Endometrium (tissue), 2 donors: ENCODE data around the gene NAMPT.
"Not testable (repeated sequence)": the region's sequence is repeated elsewhere in the genome, so short reads cannot be mapped to it uniquely, and the experiment has no call there.

Source experiments
- FAIRE-seq: peaks from 2 replicates; lab custom pipeline; 2012; peaks lifted over from hg19 to GRCh38; lab: Jason Lieb, UNC
- donor health status: control.
- donor health status: control.

The NAMPT gene

DNA sequence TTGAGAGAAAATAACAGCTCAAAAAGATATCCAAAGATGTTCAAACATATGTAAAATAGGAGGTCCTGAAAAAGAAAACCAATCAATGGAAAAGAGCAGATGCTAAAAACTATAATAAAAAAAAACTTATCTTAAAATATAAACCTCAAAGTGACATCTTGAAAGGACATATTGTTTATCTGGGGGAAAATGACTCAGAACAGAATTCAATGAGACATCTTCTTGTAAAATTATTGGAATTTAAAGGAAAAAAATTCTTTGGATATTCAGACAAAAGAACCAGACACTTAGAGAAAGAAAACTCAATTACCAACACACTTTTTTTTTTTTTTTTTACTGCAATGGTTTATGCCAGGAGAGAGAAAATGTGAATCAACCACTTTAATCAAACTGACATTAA, 58.9 kb downstream of the NAMPT start:
- no peak for FAIRE-seq

DNA sequence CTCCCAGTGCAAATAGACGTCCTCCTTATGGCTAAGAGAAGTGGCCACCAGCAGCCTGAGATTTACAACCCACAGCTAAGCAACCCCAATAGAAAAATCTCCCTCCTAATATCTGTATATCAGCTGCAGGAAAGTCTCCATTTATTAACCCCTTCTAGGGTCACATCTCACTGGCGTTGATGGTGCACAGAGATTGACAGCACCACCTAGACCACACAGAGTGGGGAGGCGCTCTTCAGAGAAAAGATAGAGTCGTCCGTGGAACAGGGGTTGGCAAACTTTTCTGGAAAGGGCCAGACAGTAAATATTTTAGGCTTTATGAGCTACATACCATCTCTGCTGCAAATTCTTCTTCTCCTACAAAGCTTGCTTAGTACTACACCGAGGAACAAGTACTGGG, 60.0 kb downstream of the NAMPT start:
- no peak for FAIRE-seq

DNA sequence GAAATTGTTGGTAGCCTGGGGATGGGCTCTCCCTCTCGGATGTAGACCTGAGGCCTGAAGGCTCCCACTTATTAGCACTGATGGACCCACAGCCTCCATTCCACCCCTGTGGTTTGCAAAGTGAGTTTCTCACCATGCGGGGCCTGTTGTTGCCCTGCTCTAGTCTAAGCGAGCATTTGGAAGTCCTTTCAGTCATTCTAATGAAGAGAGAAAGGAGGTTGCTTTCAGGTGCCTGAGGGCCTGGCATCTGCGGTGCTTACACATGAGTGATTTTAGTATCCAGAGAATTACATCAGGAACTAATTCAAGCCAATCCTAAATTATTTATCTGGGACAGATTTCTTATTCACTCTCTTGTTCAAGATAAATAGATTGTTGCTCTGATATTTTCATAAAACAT, 61.6 kb downstream of the NAMPT start:
- no peak for FAIRE-seq

DNA sequence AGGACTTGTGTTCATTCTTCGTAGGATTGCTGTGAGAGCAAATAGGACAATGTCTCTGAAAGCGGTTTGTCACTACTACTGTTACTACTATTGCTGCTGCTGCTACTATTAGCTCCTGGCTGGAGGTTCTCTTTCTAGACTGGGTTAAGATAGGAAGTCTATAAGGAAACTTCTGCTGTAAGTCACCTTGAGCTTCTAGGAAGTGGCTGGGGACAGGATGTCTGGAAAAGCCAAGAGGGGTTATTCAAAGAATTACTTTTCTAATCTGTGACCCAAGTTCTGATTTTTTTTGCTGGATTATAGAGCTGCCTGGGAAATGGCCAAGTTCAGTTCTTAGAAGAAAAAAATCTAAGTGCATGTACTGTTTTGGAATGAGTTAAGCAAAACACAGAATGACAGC, 62.2 kb downstream of the NAMPT start:
- no peak for FAIRE-seq

DNA sequence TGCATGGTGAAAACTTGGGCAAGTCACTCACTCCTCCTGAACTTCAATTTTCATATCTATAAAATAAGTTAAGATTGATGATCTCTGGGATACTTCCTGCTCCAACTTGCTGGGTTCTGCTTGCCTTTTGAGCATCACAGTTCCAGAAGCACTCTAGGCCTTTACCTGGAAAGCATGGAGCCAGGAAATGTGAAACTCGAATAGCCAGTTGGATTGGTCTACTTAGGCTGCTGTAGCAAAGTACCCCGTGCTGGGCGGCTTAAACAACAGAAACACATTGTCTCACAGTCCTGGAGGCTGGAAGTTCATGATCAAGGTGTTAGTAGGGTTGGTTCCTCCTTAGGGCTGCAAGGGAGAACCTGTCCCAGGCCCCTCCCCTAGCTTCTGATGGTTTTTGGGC, 64.5 kb downstream of the NAMPT start:
- FAIRE-seq = no peak

DNA sequence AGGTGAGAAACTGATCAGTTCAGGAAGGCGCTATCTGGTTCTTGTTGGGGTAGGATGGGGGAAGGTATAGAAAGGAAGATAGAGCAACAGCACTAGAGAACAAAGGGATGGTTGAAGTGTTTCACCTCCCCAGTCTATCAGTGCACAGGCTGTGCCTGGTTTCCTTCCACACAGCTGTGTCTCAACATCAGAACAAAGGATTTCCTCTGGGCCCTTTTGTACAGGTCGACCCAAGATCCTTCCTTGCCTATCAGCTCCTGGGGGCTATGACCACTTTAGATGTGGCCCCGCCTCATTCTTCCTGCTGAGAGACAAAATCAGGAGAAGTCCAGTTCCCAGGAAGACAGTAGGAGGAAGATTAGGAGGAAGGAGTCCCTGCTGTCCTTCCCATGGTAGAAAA, 65.6 kb downstream of the NAMPT start:
- FAIRE-seq = no peak

DNA sequence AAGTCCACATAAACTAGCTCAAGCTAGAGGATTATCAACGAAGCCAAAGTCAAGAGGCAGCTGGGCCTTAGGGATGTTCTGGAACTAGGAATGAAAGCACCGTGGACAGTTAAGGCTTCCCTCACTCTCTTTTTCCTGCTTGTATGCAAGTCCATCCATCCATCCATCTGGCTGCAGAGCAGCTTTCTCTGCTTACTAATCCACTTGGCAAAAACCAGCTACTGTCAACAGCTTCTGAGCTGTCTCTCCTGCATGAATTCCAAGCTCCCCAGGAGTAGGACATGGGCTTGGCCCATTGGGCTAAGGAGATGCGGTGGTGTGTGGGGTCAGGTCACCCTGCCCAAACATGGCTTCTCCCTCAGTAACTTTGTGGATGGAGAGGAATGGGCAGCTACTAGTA, 66.2 kb downstream of the NAMPT start:
- no peak for FAIRE-seq

DNA sequence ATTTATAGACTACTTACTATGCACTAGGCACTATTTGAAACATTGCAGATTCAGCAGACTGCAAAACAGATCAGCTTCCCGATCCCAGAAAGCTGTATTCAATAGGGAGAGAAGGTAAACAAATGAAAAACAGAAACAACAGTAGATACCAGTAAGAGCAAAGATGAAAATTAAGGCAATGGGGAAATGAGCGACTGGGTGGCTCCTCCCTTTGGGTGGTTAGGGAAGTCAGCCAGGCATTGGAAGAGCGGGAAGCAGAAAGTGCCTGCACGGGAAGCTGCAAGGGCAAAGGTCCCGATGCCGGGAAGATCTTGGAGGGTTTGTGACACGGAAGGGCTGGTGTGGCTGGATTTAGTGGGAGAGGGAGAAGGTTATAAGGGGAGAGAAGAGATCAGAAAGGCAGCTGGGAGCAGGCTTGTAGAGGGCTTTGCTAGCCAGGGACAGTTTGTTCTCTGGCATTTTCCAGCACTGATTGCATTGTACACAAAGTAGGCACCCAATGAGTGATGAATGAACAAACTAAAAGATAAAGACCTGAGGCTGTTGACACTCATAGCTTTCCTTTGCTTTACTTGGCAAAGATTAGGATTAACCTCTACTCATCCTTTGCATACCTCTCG, 67.8 kb downstream of the NAMPT start:
- FAIRE-seq = no peak

DNA sequence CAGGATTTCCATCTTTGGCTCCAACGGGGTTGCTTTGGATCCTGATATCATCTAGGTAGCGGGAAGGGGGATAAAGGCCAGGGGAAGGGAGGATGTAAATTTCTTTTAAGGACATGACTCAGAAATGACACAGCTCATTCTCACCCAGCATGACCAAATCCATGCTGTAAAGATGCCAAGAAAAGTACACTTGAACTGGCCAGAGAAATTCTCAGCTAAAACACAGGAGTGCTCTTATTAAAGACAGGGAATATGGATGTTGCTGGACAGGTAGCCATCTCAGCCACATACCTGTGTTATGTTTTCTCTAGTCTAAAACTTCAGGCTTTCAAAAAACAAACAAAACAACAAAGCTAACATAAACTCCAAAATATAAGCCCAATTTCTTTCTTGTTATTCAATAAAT, 68.3 kb downstream of the NAMPT start:
- no peak for FAIRE-seq

DNA sequence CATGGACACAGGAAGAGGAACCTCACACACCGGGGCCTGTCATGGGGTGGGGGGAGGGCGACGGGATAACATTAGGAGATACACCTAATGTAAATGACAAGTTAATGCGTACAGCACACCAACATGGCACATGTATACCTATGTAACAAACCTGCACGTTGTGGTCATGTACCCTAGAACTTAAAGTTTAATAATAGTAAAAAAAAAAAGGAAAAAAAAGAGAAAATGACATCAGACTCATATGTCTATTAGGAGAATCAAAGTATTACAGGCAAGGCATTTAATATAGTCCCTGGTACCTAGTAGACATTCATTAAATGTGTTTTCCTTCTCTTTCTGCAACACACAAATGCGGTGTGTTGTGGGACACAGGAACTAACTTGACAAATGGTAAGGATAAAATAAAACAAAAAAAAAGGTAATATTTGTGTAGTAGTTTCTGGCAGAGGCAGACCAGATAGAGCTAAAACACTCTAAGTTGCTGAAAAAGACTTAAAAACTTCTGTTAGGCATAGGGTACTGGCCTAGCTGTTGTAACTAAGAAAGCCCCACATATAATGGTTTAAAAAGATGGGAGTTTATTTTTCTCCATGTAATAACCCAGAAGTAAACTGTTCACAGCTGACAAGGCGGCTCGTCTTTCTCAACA, 68.8 kb downstream of the NAMPT start:
- no peak for FAIRE-seq

DNA sequence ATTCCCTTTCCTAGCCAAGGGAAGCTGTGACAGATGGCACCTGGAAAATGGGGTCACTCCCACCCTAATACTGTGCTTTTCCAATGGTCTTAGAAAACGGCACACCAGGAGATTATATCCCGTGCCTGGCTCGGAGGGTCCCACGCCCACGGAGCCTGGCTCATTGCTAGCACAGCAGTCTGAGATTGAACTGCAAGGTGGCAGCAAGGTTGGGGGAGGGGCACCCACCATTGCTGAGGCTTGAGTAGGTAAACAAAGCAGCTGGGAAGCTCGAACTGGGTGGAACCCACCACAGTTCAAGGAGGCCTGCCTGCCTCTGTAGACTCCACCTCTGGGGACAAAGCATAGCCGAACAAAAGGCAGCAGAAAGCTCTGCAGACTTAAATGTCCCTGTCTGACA, 75.8 kb downstream of the NAMPT start:
- not testable (repeated sequence) for FAIRE-seq

DNA sequence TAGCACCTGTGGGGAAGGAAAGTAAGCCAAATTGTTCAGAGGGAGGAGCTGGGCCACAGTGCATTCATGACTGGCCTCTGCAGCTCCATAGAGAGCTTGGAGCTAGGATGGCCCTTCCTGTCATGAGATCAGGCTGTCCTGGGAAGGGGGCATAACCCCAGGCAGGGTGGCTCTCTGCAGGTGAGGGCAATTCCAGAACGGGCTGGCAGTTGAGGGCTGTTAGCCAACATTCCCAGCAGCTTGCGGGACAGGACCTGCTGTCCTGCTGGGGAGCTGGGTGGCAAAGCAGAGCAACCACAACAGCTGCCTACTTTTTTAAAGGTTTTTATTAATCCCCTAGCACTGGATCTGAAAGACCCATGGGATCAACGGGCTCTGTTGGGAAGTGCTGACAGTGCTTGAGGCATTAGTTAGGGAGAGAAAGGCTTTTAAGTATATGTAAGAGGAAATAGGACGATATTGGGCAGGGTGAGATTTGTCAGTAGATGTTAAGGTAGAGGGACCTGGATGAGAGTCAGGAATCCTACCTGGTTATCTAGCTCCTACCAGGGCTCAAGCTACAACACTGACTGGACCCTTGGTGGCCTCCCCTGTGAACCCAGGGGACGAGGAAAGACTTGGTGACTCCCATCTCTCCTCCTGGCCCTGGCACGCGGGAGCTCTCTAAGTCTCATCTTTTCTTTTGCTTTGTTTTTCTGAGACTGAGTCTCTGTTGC, 77.8 kb downstream of the NAMPT start:
- no peak for FAIRE-seq

DNA sequence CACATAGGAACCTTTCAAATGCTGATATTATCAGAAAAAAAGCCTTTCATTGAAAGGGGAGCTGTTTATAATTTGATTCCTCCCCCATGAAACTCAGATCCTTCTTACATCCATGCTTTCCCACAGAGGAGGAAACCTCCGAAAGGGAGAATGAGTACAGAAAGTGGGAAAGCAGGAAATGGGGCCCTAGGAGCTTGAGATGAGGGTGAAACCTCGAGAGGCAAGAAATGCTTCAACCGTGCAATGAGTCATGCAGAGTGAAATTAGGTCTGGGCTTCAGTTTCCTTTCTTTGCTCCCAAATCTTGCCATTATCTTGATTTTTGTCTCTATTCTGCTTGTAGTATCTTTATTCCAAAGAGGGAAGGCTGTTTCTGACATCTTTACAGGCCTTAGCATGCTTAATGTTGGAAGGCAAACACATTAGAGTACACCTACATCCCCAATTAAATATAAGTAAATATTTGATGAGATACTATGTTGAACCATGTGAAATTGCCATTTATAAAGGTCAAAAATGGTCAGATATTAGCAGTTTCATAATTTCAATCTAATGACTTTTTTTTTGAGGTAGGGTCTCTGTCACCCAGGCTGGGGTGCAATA, 79.1 kb downstream of the NAMPT start:
- no peak for FAIRE-seq

DNA sequence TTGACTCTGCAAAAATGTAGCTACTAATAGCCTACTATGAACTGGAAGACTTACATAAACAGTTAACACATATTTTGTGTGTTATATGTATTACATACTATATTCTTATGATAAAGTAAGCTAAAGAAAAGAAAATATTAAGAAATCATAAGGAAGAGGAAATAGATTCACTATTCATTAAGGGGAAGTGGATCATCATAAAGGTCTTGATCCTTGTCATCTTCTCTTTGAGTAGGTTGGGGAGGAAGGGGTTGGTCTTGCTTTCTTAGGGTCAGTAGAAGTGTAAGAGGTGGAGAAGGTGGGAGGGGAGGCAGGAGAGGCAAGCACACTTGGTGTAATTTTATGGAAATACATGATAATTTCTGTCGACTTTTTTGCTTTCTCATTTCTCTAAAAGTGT, 81.3 kb downstream of the NAMPT start:
- no peak for FAIRE-seq

DNA sequence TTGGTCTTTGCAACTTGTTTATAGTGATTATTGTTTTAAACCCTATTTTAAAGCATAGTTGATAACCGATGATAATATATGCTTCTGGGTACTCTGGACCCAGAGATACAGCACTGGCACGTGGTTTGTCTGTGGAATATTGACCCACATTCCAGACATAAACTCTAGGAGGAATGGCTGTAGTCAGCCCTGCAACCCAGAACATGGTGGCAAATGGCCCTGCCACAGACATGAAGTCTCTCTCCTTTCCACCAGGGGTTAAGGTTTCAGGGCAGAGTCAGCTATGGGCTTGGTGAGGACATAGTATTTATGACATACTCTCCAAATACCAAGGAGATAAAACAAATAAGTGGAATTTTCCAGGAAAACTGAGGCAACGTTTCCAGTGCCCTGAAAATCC, 83.6 kb downstream of the NAMPT start:
- FAIRE-seq = no peak

DNA sequence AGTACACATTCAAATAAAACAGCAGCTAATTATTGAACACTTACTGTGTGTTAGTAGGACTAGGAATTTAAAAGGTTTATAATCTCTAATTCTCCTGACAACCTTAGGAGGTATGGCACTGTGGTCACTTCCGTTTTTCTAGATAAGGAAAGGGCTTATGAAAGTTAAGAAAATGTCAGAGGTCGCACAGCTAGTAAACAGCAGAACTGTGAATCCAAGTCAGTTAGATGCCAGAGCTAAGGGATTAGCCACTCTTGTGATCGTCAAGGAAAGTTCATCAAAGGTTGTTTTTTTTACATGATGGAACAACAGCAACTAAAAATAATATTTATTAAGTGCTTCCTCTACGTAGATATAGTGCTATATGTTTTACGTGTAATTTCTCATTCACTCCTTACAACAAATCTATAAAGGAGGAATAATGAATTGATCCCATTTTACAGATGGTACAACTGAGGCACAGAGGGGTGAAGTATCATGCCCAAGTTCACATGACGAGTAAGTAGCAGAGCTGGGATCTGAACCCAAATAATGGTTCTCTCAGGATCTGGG, 84.9 kb downstream of the NAMPT start:
- no peak for FAIRE-seq

DNA sequence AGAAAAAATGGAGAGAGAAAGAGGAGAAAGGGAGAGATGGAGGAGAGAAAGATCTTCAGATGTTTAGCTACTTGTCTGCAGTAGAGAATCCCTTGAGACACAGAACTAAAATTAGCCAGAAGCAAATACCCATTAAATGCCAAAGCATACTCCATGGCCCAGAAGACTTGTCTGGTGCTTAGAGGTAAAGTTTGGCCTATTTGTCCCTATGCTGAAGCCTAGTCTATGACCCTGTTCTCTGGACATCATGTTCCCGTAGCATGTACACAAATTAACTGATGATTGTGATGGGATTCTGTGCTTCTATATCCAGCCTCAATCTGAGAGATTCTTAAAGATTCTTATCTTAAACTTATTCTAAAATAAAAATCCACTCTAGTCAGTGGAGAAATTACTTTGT, 85.8 kb downstream of the NAMPT start:
- FAIRE-seq = no peak
